Sigmoid colon (tissue), 4 donors: ENCODE measurements around the gene LCLAT1.

Experiments
- EP300 ChIP-seq, 4 donors: sonication (generic); formaldehyde crosslinking; IDR thresholded peaks; one replicate each; pipeline ENCODE4 v1.6.1; 2017; ENCODE audit warnings: antibody characterized with exemption in 4 of 4
- POLR2A ChIP-seq, 2 donors: fragments of 450-650 bp; IDR thresholded peaks; one replicate each; pipeline ENCODE4 v1.6.1; 2016; ENCODE audit warnings: antibody characterized with exemption in 2 of 2, mild to moderate bottlenecking in 2 of 2, moderate library complexity in 2 of 2
- POLR2AphosphoS5 ChIP-seq, 4 donors: sonication (generic); formaldehyde crosslinking; IDR thresholded peaks; one replicate each; pipeline ENCODE4 v1.6.1; 2017; ENCODE audit warnings: antibody characterized with exemption in 4 of 4
- TF ChIP-seq, protein P1 (sequence below), 4 experiments: fragments of 450-650 bp in 3 of 4; fragments of 200-600 bp in 1 of 4; IDR thresholded peaks; one replicate each; pipeline ENCODE4 v1.5.1; 2016 to 2019; ENCODE audit warnings: antibody characterized with exemption in 4 of 4, mild to moderate bottlenecking in 3 of 4, moderate library complexity in 2 of 4

DNA sequence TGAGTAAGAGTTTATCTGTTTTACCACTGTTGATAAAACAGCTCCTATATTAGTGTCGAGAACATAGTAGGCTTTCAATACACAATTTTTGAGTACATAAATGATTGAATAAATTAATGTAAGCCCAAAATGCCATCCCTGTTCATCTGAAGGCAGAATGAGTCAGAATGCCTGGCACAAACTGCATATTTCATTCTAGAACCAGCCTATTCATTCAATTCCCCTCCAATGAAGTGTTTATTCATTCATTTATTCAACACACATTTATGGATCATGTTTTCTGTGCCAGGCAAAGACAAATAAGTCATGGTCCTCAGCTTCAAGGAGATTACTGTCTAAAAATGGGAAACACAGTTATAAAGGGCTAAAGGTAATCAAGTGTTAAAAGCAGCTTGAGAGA, 22.8 kb upstream of the LCLAT1 start:
- TF ChIP-seq POLR2A (IDR thresholded peaks at IDR 0.05) (no peak), POLR2AphosphoS5 (IDR thresholded peaks at IDR 0.05) (no peak), EP300 (IDR thresholded peaks at IDR 0.05) (no peak)
- TF ChIP-seq, protein P1, sequence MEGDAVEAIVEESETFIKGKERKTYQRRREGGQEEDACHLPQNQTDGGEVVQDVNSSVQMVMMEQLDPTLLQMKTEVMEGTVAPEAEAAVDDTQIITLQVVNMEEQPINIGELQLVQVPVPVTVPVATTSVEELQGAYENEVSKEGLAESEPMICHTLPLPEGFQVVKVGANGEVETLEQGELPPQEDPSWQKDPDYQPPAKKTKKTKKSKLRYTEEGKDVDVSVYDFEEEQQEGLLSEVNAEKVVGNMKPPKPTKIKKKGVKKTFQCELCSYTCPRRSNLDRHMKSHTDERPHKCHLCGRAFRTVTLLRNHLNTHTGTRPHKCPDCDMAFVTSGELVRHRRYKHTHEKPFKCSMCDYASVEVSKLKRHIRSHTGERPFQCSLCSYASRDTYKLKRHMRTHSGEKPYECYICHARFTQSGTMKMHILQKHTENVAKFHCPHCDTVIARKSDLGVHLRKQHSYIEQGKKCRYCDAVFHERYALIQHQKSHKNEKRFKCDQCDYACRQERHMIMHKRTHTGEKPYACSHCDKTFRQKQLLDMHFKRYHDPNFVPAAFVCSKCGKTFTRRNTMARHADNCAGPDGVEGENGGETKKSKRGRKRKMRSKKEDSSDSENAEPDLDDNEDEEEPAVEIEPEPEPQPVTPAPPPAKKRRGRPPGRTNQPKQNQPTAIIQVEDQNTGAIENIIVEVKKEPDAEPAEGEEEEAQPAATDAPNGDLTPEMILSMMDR (IDR thresholded peaks at IDR 0.05), result no peak
